ENCODE data around the gene LIMS2.
A peak's percentile ranks its signal among the peaks of the same experiment; 100 is the strongest.

Gene LIMS2

GRCh38 chr2:127704641-127705390 lies 29.5 kb upstream of the LIMS2 start:
- Mint-ChIP-seq H3K9me3 (no peaks in the 10 kb centered on the region), H3K4me3 (no peak overlapping the region), H3K27me3 (no peaks in the 10 kb centered on the region), H3K4me1 (peaks cover 37% of the 10 kb centered on the region), H3K36me3 (peaks cover 43% of the 10 kb centered on the region), H3K27ac (no peak overlapping the region)
- no peak for ATAC-seq

- H3K4me3 Mint-ChIP-seq, result no peak overlapping the region
- H3K27ac Mint-ChIP-seq, result no peak overlapping the region
- peaks cover 36% of the 10 kb centered on the region for H3K36me3 Mint-ChIP-seq
- H3K9me3 Mint-ChIP-seq, result no peaks in the 10 kb centered on the region
- H3K27me3 Mint-ChIP-seq, result no peaks in the 10 kb centered on the region
- ATAC-seq, result no peak
- peaks cover 37% of the 10 kb centered on the region for H3K4me1 Mint-ChIP-seq
These were observed 28.0 kb upstream of the LIMS2 start for GRCh38 chr2:127703282-127703681.

- ATAC-seq, result no peak
- H3K27ac Mint-ChIP-seq, result peak overlapping the region; percentile 99
- peaks cover 37% of the 10 kb centered on the region for H3K4me1 Mint-ChIP-seq
- H3K4me3 Mint-ChIP-seq, result peak overlapping the region; percentile 85
- peaks cover 30% of the 10 kb centered on the region for H3K36me3 Mint-ChIP-seq
- no peaks in the 10 kb centered on the region for H3K27me3 Mint-ChIP-seq
- H3K9me3 Mint-ChIP-seq, result no peaks in the 10 kb centered on the region
These were observed 27.2 kb upstream of the LIMS2 start for GRCh38 chr2:127702395-127703009.

GRCh38 chr2:127701651-127702394 lies 26.5 kb upstream of the LIMS2 start:
- H3K27me3 Mint-ChIP-seq, result no peaks in the 10 kb centered on the region
- peak overlapping the region; percentile 99 for H3K27ac Mint-ChIP-seq
- ATAC-seq, result peak; percentile 78
- peaks cover 37% of the 10 kb centered on the region for H3K4me1 Mint-ChIP-seq
- H3K36me3 Mint-ChIP-seq, result peaks cover 28% of the 10 kb centered on the region
- peak overlapping the region; percentile 87 for H3K4me3 Mint-ChIP-seq
- no peaks in the 10 kb centered on the region for H3K9me3 Mint-ChIP-seq

GRCh38 chr2:127701193-127701650 lies 25.9 kb upstream of the LIMS2 start, which contains the start of gene SFT2D3:
SFT2D3 (plus strand) TSS chr2:127701497; CDS start chr2:127701529, 32 bp downstream.
- ATAC-seq, result peak; percentile 89
- Mint-ChIP-seq H3K27ac (peak within 1 kb of the TSS; percentile 99), H3K4me3 (peak within 1 kb of the TSS; percentile 87), H3K4me1 (peaks cover 37% of the 10 kb centered on the region), H3K27me3 (no peaks in the 10 kb centered on the region), H3K9me3 (no peaks in the 10 kb centered on the region), H3K36me3 (peaks cover 22% of the 10 kb centered on the region)

GRCh38 chr2:127700527-127701192 lies 25.3 kb upstream of the LIMS2 start:
- Mint-ChIP-seq H3K36me3 (peaks cover 20% of the 10 kb centered on the region), H3K4me3 (peak overlapping the region; percentile 87), H3K27ac (peak overlapping the region; percentile 99), H3K9me3 (no peaks in the 10 kb centered on the region), H3K27me3 (no peaks in the 10 kb centered on the region), H3K4me1 (peaks cover 37% of the 10 kb centered on the region)
- peak; percentile 82 for ATAC-seq

GRCh38 chr2:127698553-127699355 lies 23.4 kb upstream of the LIMS2 start:
- ATAC-seq, result no peak
- Mint-ChIP-seq H3K27ac (peak overlapping the region; percentile 64), H3K9me3 (no peaks in the 10 kb centered on the region), H3K4me3 (no peak overlapping the region), H3K36me3 (peaks cover 10% of the 10 kb centered on the region), H3K27me3 (no peaks in the 10 kb centered on the region), H3K4me1 (peaks cover 22% of the 10 kb centered on the region)

- peaks cover 19% of the 10 kb centered on the region for H3K4me1 Mint-ChIP-seq
- no peak overlapping the region for H3K4me3 Mint-ChIP-seq
- peak overlapping the region; percentile 28 for H3K27ac Mint-ChIP-seq
- no peak for ATAC-seq
- peaks cover 10% of the 10 kb centered on the region for H3K36me3 Mint-ChIP-seq
- H3K9me3 Mint-ChIP-seq, result no peaks in the 10 kb centered on the region
- H3K27me3 Mint-ChIP-seq, result no peaks in the 10 kb centered on the region
These were observed 22.3 kb upstream of the LIMS2 start for GRCh38 chr2:127697482-127698180.

GRCh38 chr2:127695491-127696472 lies 20.5 kb upstream of the LIMS2 start:
- Mint-ChIP-seq H3K4me3 (no peak overlapping the region), H3K27ac (no peak overlapping the region), H3K4me1 (peaks cover 9% of the 10 kb centered on the region), H3K36me3 (peaks cover 25% of the 10 kb centered on the region), H3K27me3 (no peaks in the 10 kb centered on the region), H3K9me3 (peaks cover 12% of the 10 kb centered on the region)
- no peak for ATAC-seq

GRCh38 chr2:127694986-127695385 lies 19.7 kb upstream of the LIMS2 start:
- ATAC-seq, result no peak
- H3K4me3 Mint-ChIP-seq, result no peak overlapping the region
- H3K27ac Mint-ChIP-seq, result no peak overlapping the region

GRCh38 chr2:127690696-127691095 lies 15.4 kb upstream of the LIMS2 start:
- peaks cover 17% of the 10 kb centered on the region for H3K36me3 Mint-ChIP-seq
- no peak overlapping the region for H3K27ac Mint-ChIP-seq
- H3K4me1 Mint-ChIP-seq, result no peaks in the 10 kb centered on the region
- ATAC-seq, result no peak
- peaks cover 12% of the 10 kb centered on the region for H3K9me3 Mint-ChIP-seq
- H3K4me3 Mint-ChIP-seq, result no peak overlapping the region
- H3K27me3 Mint-ChIP-seq, result no peaks in the 10 kb centered on the region

More at GRCh38 chr2:127694986-127695385, 19.7 kb upstream of the LIMS2 start:
- Mint-ChIP-seq H3K4me1 (peaks cover 1% of the 10 kb centered on the region), H3K9me3 (peaks cover 12% of the 10 kb centered on the region), H3K27me3 (no peaks in the 10 kb centered on the region), H3K36me3 (peaks cover 27% of the 10 kb centered on the region)

GRCh38 chr2:127688405-127688804 lies 13.1 kb upstream of the LIMS2 start:
- peaks cover 17% of the 10 kb centered on the region for H3K36me3 Mint-ChIP-seq
- ATAC-seq, result no peak
- H3K4me1 Mint-ChIP-seq, result no peaks in the 10 kb centered on the region
- no peaks in the 10 kb centered on the region for H3K27me3 Mint-ChIP-seq
- no peak overlapping the region for H3K27ac Mint-ChIP-seq
- H3K9me3 Mint-ChIP-seq, result peaks cover 12% of the 10 kb centered on the region
- no peak overlapping the region for H3K4me3 Mint-ChIP-seq

All from stimulated activated memory B cell treated with anti-CD40 and anti-IgM and Interleukin-4, amounts not matched to agents 10 μg/mL and 1 μg/mL and 100 μg/mL, for 72 hours (primary cell).